Kidney glomerular epithelial cell (primary cell): ENCODE results near the gene LOXL4.

Experiments used
- DNase-seq: peaks from one replicate; lab custom pipeline; 2025; lab: John Stamatoyannopoulos, UW

Gene LOXL4

DNA sequence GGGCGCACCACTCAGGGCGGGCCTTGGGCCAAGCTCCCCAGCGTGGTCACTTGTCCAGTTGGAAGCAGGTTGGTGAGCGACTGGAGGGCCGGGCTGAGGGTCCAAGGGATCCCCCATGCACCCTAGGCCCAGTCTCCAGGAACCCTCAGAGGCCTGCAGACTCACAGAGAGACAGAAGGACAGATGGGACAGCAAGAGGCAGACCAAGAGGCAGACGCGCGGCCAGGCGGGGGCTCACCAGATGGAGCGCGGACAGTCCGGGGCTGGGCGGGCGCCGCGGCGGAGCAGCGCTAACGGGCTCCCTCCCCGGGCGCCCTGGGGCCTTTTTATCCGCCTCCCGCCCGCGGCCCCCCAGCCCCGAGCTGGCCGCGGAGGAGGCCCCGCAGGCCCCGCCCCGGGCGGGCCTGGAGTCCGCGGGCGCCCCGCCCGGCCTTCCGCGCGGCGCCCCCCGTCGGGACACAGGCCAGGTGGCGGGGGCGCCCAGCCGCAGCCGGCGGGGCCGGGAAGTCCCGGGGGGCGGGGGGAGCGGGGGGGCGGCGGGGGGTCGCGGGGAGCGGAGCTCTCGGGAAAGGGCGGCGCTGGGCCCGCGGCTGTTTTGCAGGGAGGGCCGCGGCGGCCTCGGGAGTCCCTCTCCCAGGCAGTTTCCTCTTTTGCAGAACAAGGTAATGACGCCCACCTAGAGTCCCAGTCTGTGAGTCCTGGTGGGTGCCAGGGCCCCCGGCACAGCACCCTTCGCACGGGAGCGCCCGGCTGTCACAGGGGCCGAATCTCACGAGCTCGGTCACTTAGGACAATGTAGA lies at the start of gene LOXL4:
Gene LOXL4, minus strand, starts transcription at position 301 of the 800 bp plus-strand sequence. CDS start 5,175 bp downstream, outside the sequence.
- no peak for DNase-seq

DNA sequence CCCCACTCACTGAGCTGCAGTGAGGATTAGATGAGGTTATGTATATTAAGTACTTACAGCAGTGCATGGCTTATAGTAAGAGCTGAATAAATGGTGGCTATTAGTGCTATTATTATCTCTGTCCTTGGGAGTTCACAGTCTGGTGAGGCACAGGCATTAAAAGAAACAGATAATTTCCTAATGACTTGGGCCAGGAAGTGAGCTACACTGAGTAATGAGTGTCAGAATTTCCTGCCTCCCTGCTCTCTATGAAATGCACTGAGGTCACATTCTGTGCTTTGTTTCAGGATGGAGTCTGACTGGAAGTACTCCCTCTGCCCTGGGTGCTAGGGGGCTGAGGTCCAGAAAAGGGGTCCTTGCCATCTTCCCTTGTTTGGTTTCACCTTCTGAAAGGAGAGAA lies 48.7 kb upstream of the LOXL4 start:
- peak; percentile 15 for DNase-seq

DNA sequence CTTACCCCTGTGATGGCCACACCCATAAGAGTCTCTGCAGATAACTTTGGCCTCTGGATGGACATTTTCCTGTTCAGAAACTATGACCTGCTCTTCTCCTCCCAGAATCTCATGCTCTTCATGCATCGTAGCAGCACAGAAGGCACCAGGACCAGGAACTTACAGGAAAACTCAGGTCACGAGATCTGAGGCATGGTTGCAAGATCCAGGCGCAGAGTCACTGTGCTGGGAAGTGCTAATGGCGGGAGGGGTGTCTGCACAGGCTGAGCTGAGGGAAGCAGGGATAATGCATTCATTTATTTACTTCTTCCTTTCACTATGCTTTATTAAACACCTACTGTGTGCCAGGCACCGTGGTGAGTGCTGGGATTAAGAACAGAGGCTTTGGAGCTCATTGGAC lies 48.2 kb upstream of the LOXL4 start:
- no peak for DNase-seq

DNA sequence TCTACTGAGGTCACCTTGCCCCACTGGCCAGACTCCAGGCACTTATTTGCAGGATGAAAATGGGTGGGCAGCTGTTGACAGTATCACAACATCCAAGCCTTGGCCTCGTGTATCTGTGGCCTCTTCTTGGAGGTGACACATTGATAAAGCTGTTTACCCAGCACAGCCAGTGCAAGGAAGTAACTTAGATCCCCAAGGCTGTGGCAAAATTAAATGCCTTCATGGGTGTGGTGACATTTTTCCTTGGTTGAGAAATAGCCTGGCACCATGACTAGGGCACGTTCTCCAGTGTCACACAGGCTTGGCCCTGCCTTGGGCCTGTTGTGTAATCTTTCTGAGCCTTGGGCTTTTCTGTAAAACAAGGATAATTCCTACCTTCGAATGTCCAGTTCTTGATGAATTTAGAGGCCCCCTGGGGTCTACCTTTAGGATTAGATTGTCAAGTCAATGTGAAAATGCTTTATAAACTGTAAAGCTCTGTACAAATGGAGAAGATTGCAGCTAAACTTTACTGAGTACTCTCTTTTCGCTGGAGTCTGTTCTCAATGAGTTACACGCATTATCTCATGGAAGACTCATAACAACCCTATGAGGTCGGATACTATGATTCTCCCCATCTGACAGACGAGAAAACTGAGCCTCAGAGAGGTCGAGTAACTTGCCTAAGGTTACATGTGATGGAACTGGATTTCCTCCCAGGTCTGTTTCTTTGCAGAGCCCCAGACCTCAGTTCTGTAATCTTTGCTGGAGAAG lies 46.7 kb upstream of the LOXL4 start:
- no peak for DNase-seq

DNA sequence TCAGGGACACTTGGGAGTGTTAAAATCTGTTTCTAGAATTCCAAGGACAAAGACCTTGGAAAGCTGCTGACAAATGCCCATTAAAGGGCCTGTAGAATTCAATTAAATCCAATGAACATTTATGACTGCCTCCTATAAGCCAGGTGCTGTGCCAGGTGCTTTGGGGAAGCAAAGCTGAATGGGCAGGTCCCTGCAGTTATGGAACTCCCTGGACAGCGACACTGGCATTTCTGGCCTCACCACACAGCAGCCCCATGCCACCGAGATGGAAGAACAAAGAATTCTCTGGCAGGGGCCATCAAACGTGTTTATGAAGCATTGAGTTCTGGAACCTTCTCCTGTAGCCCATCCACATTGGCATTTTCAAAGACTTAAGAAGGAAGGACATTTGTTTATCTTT lies 45.6 kb upstream of the LOXL4 start:
- DNase-seq, result no peak

DNA sequence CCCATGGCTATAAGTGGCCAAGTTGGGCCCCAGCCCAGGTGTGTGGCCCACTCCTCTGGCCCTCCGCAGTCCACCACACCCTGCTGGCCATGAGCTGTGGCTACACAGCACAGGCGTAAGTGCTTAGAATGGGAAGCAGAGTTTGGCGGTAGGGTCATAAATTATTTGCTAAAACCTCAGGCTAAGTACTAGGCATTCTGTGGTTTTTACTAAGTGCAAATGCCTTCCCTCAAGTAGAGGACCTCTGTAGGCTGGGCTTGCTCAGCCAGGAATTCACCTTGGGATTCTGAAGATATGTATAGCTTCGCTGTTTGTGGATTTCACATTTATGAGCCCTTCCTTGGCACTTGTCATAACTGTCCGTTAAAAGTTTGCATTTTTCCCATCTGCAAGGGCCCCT lies 44.8 kb upstream of the LOXL4 start:
- DNase-seq, result no peak

DNA sequence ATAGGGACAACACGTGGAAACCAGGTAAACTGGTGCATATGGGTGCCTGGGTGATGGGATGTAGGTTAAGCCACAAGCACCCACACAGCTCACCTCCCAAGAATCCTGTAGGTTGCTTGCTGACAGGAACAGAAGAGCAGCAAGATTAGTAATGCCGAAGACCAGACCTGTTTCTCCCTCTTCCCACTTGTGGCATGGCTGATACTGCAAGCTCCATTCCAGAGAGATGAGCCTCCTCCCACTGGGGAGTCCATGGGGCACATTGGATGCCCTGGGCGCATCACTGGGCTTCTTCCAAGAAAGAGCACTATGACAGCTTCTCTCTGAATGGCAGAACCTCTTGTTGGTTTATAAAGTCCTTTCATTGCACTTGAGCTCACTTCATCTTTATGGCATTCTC lies 44.4 kb upstream of the LOXL4 start:
- DNase-seq, result no peak

DNA sequence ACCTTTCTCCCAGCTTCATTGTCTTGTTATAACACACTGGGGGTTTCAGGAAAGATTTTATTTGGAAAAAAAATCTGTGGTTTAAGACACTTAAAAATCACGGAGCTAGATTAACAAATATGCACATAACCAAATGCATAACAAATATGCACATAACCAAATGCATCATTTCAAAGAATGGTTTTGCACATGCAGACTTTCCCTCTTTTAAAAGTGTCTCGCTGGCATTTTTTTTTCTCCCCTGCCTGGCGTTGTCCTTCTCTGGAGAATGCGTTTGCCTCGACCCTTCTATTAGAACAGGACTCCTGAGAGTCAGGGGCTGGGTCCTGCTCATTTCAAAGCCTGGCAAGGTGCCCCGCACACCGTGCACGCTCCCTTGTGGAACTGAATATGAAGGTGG lies 42.7 kb upstream of the LOXL4 start:
- no peak for DNase-seq

DNA sequence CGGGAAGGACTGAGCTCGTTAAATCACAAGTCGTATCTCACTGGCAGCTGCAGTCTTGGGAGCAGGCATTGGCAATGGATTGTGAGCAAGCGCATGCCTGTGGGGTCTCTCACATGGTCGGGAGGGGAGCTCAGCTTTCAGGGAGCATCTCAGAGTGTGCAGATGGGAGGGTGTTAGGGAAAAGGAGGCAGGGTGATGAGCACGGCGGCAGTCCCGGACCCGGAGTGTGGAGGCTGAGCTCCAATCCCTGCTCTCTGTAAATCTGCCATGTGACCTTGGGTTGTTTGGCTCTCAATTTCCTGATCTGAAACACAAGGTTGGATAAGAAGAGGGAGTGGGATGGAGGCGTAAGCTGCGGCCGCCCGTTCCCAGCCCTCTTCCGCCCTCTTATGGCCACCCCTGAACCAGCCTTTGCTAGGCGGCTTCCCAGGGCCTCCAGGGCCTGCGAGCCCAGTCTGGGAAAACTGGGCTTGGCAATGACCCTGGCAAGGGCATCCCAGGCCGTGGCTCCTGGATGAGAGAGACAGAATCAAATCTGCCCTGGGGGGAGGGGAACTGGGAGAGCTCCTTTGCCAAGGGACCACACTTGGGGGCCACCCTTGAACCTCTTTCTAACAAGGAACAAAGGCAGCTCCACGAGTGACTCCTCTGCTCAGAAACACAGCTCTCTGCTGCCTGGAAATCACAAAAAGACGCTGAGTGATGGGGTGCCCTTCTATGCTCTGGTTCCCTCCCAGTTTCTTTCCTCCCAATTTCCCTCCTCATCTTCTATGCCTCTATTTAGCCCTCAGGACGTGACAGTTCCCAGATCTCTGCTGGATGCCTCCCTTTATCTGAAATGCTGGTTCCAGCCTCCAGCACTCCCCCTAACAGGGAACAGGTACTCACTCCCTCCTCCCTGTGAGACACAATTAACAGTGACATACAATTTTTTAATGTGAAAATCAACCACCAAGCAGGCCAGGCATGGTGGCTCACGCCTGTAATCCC lies 41.7 kb upstream of the LOXL4 start:
- DNase-seq, result peak; percentile 46

DNA sequence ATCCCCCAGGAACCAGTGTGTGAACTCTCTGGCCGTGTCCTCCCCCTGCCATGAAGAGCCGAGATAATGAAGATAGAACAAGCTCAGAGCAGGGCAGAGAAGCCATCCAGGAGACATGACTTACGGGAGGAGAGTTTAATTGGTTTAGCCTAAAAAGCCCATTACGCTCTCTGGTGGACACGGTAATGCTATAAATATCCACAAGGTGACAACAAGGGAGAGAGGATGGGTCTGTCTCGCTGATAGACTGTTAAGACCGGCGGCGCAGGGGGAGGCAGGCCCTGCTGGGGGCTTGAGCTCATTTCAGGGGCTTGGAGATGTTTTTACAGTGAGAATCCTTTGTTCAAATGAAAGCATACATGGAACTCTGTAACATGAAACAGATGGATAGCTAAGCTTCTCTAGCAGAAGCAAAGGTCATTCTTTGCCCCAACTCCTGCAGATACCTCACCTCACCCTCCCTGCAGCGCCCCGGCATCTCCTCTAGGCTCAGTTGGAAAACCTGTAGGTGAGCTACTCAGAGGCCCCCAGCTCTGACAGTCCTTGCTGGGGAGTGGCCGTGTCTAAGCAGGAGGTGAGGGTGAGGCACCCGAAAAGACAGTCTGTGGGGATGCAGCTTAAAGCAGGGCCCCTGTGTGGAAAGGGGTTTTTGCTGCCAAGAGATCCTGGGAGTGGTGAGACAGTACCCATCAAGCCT lies 40.8 kb upstream of the LOXL4 start:
- DNase-seq, result no peak

DNA sequence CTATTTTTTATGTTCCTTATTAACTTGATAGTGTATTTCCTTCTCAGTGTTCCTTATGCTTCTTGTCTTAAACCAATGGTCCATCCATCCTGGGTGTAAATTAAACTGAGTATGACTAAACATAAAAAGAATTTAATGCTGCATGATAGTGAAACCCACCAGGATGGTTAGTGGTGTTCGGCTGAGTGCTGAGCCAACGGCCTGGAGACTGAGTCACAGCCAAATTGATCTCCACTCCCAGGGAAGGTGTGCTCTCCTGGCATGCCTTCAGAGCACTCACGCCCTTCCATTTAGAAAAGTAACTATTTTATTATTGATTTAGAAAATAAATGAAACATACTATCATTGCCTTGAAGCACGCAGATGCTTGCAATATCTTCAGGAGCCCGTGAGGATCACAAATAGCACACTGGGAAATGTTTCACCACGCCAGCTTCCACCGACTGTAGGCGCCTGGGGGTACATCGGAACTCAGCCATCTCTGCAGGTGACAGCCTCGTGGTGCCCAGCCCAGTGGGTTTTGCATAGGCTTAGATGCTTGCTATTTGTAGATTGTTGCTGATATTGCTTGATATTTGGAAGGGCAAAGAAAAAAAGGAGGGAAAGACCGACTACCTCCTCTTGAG lies 40.0 kb upstream of the LOXL4 start:
- DNase-seq, result peak; percentile 29

DNA sequence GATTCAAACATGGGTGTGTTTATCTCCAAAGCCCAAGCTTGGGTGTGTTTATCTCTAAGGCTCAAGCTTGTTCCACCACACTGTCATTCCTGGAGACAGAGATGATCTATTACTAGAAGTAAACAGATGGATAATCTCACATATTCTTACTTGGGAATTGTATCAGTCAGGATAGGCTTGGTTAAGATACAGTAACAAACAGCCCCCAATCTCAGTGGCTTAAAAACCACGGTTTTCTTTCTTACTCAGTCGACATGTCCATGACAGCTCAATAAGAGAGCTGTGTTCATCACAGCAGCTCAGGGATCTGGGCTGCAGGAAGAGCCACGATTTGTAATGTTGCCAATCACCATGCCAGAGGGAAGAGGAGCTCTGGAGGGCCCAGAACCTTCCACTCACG lies 38.5 kb upstream of the LOXL4 start:
- no peak for DNase-seq

DNA sequence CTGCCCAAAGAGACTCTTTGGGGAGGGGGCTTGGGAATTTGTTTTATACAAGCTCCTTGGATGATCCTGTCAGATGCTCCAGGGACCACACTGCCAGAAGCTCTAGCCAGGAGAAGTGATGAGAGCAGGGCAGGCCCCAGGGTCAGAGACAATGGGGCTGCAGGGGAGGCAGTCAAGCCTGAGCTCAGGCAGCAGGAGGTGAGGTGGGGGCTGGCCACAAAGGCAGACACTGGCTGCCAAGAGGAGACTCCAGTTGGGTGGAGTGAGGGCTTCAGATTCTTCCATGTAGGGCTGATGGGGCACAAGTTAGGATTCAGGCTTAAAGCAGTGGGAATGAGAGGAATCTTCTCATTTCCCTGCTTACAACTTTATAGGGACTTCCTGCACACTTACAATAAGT lies 35.6 kb upstream of the LOXL4 start:
- DNase-seq, result no peak

DNA sequence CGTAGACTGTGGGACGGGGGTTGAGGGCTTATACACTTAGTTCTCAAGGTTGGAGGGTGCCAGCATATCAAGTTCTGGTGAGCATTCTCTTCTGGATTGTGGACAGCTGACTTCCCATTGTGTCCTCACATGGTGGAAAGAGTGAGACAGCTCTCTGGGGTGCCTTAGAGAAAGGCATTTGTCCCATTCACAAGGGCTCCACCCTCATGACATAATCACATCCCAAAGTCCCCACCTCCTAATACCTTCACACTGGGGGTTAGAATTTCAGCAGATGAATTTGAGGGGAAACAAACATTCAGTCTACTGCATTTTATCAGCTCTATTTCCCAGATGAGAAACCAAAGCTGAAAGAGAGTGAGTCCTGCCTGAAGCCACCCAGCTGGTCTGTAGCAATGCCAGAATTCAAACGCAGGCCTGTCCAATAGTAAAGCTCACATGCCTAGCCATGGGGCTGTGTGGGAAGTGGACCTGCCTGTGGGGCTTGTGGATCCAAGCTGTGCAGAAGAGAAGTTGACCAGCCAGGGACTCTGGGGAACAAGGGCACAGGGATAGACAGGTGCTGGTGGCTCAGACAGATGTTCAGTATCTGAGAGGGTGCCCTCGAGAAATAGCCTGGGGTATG lies 34.9 kb upstream of the LOXL4 start:
- DNase-seq, result no peak

DNA sequence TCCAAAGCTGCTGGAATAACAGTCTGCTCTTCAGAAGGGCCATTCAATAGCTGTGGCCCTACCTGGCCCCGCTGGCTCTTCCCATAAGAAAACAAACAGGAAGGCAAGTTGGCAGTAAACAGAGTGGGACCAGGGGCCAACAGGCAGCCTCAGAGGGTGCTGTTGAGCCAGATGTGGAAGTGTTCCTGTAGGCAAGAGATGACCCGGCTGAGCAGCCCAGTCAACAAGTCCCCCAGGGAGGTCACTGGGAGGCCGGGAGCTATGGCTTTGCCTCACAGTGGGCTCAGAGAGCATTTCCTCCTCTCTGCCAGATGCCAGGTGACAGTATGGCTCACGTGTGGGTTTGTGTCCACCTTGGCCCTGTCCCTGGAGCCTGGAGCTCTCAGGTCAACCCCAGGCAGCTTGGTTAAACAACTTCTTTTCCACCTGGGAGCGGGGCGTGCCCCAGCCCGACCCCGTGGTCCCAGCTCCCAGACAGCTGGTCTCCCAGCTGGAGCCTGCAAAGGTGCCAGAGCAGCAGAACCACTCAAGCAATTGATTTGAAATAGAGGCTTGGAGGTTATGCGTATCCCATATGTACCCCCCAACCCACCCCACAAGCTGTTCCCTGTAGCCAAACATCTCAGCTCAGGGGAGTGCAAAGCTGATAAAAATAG lies 33.8 kb upstream of the LOXL4 start:
- no peak for DNase-seq

DNA sequence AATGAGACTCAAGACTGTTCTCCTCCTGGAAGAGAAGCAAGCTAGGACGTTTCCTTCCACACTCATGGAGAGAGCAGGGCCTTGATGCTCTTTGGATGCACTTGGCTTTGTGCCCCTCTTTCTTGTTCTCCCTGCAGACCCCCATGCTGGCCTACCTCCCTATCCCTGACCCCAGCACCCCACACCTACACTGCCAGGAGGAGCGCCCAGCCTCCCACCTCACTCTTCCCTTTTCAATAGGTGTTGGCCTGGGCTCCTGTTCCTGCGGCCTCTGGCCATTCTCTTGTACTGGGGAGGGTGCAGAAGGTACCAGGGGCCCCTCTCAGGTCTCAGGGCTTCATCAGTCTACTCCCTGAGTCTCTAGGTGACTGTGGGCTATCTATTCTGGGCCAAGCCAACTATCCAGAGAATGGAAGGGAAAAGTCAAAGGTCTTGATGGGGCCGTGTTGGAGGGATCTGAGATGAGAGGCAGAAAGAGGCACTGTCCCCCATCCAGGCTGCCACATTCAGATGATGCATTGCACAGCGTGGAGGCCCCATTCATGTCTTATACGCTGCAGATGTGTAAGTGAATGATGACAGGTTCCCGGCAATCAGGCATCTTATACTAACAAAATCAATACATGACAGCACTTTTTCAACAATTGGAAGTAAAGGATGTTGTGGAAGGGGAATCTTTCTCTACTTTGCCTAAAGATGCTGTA lies 32.7 kb upstream of the LOXL4 start:
- DNase-seq, result no peak

DNA sequence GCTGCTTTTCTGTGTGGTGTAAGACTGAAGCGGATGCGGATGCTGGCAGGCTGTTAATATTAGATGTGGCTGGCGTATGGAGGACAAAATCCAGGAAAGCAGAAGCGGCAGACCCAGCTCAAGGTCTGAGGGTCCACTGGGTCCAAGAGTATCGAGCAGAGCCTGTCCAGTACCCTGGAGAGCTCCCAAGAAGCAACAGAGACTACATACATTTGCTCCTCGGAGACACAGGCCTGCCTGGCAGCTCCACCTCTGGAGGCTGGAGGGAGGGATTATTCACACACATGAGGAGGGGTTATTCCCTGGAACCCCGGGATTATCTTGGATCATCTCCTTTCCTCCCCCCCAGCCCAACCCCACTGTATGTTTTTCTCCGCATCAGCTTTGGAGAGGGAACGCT lies 31.3 kb upstream of the LOXL4 start:
- no peak for DNase-seq

DNA sequence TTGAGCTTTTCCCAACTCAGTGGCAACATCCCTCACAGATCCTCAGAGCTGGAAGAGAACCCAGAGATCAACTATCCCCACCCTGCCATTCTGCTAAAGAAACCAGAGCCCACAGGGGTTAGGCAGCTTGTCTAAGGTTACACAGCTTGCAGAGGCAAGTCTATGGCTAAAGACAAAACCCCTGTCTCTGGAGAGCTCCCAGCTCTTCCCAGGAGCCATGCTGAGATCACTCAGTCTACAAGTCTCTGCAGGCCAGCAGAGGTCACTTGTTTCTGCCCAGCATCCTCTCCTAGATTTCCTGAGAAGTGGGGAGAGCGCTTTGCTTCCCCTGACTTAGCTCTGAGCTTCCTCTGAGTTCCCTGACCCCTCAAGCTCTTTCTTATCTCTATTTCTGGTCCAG lies 28.5 kb upstream of the LOXL4 start:
- DNase-seq, result no peak

DNA sequence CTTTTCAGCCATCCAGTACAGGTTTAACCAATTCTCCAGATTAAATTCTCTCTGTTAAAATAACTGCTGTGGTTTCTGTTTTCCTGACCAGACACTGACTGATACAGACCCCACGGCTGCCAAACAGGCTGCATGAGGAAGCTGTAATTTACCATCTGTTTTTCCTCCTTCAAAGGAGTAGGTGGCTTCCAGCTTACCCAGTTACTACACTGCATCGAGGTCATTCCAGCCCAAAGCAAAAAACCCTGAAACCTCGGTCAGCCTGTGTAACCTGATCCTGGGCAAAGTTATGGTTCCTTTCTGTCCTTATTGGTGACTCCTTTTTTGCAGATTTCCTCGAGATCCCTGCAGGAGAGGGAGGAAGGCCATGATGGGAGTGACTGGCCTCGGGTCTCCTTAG lies 27.9 kb upstream of the LOXL4 start:
- DNase-seq, result no peak

DNA sequence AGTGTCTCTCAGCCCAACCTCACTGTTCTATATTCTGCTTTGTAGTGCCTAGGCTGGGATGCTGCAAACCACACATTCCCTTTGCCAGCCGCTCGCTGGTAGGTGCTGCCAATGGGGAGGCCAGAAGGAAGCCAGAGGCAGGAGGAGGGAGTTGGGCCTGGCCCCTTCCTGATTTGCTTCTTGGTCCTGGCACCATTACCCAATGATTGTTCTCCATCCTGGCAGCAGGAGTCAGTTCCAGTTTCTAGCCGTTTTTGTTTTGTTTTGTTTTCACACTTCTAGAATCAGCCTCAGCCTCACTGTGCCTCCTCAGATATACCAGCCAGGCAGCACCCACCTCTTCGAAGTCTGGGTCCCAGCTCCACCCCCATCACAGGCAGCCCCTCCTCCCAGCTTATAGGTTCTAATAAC lies 27.4 kb upstream of the LOXL4 start:
- DNase-seq, result no peak
